CD4-positive, alpha-beta T cell treated with Interleukin-15 for 1 hour (primary cell): Measurements from ENCODE around the gene ART5.

ENCODE experiments used
- DNase-seq: peaks from one replicate; pipeline ENCODE4 v3.0.0-alpha.2; 2020

Gene ART5, protein sequence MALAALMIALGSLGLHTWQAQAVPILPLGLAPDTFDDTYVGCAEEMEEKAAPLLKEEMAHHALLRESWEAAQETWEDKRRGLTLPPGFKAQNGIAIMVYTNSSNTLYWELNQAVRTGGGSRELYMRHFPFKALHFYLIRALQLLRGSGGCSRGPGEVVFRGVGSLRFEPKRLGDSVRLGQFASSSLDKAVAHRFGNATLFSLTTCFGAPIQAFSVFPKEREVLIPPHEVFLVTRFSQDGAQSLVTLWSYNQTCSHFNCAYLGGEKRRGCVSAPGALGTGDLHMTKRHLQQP

DNA sequence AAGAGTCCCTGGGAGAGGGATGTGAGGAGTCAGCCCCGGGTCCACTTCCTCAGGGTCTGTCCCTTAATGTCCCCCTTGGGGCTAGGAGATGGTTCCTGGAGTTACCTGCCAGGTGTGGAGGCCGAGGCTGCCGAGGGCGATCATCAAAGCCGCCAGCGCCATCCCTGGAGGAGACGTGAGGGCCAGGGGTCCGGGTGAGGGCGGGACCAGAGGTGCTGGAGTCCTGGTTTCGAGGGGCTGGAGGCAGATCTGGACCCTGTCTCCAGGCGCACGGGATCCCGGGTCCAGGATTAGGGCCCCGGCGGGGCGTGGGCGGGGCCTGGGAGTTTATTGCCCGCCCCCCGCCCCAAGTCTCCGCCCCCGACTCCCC, at the start of gene ART5:
ART5 (minus strand) TSS at position 292 of the 370 bp plus-strand sequence; CDS start at position 162, 130 bp downstream.
- no peak for DNase-seq

DNA sequence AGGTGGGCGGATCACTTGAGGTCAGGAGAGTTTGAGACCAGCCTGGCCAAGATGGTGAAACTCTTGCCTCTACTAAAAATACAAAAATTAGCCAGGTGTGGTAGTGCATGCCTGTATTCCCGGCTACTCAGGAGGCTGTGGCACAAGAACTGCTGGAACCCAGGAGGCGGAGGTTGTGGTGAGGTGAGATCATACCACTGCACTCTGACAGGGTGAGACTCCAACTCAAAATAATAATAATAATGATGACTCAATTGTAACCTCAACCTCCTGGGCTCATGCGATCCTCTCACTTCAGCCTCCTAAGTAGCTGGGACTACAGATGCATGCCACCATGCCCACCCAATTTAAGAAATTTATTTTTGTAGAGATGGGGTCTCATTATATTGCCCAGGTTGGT, 45.0 kb upstream of the ART5 start:
- no peak for DNase-seq

DNA sequence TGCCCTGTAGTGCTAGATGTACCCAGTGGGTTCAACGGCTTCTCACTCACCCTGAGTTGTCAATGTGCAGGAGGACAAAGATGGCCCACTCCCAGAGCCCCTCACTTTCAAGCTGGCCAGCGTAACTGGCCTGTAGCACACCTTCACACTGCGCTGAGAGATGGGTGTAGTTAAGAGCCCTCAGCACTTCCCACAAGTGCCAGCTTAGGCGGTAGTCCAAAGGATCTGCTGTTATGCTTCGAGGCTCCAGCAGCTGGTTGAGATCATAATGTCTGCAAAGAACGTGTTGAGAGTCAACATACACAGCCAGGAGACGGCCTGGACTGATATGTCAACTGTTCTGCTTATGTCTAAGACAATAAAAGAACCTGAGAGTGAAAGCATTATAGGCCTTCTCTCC, 44.1 kb upstream of the ART5 start:
- DNase-seq: no peak

DNA sequence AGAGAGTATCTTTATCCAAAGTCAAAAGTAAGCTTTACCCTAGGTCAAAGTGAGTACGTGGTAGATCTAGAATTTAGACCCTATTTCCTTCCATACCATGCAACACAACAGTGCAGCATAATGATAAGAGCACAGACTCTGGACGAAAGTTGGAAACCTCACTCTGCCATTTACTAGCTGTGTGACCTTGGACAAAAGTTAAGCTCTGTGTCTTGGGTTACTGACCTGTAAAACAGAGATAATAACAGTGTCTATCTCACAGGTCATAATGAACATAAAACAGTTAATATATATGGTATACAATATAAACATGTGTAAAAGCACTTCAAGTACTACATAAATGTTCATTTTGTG, 43.0 kb upstream of the ART5 start:
- no peak for DNase-seq

DNA sequence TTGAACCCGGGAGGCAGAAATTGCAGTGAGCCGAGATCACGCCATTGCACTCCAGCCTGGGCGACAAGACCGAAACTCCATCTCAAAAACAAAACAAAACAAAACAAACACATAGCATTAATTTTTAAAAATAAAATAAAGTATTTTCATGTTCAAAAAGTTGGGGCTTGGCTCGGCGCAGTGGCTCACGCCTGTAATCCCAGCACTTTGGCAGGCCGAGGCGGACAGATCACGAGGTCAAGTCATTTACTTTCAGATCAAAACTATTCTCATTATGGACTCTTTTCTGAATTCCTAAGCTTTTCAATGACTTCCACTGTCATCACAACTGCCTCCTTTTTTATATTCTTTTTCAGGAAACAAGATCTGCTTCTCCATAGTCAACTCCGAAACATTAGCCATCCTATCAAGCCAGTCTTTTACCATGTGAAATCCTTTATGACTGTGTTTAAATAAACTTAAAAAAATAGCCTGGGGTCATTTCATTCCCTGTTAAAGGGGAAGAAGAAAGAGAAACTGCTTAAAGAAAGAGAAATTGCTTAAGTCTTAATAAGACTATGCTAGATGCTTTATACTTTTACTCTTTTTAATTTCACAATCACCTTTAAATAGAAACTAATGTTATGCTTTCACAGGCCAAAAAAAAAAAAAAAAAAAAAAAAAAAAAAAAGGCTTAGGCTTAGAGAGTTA, 42.5 kb upstream of the ART5 start:
- no peak for DNase-seq

DNA sequence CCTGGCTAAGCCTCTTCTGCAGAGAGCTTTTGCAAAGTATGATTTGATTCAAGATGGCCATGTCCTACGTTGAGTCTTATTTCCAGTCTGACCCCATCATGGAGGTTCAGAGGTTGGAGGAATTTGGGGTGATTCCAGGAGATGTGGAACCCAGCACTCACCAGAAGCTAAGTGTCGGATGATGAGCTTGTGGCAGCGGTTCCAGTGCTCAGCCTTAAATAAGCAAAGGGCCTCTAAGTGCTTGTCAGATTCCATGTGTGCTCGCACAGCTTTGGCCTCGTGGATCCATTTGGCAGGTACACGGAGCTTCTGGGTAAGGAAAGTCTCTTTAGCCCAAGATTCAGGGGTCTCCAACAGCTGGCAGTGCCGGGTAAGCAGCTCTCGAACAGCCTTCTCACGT, 41.2 kb upstream of the ART5 start:
- no peak for DNase-seq

DNA sequence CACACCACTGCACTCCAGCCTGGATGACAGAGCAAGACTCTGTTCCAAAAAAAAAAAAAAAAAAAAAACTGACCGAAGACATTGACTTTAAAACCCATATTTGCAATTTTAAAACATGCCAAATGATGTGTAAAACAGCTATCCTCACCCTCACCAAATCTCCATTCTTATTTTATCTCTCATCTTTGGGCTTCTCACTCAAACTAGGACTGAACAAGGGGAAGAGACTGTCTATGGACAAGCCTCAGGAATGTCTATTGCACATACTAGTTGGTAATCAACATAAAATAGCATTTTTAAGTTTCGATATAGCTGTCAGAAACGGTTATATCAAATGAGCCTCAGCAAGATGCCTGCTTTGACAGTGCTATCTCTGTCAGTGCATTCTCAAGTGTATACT, 37.3 kb upstream of the ART5 start:
- DNase-seq: no peak

DNA sequence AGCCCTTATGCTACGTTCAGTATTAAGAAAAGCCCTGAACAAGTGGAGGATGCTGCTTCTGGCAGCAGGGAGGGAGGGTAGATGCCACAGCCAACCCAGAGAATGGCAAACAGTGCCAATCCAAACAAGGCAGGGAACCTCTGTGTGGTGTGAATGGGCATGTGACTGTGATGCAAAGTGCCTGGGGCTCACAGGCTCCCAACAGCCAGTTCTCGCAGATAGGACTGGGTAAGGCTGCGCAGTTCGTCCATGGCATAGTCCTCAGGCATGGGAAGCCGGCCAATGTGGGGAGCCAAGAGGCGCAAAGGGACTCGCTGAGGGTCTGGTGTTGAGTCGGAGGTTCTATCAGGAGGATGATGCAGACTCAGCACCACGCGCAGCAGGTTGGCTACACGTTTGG, 34.2 kb upstream of the ART5 start:
- DNase-seq: no peak

DNA sequence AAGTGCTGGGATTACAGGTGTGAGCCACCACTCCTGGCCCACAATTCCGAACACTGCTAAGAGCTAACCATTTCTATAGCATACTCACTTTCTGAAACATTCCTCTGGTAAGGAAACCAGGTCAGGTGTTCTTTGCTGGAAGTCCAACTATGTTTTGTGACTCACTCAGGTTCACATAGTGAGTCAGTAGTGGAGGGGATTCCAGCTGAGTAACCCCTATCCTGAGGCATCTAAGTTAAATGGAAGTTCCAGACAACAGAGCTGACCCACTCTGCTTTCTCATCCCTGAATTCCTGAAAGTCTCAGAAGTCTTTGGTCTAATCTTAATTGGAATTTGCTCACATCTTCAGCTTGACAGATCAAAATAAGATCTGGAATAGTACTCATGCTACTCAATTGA, 32.4 kb upstream of the ART5 start:
- no peak for DNase-seq

DNA sequence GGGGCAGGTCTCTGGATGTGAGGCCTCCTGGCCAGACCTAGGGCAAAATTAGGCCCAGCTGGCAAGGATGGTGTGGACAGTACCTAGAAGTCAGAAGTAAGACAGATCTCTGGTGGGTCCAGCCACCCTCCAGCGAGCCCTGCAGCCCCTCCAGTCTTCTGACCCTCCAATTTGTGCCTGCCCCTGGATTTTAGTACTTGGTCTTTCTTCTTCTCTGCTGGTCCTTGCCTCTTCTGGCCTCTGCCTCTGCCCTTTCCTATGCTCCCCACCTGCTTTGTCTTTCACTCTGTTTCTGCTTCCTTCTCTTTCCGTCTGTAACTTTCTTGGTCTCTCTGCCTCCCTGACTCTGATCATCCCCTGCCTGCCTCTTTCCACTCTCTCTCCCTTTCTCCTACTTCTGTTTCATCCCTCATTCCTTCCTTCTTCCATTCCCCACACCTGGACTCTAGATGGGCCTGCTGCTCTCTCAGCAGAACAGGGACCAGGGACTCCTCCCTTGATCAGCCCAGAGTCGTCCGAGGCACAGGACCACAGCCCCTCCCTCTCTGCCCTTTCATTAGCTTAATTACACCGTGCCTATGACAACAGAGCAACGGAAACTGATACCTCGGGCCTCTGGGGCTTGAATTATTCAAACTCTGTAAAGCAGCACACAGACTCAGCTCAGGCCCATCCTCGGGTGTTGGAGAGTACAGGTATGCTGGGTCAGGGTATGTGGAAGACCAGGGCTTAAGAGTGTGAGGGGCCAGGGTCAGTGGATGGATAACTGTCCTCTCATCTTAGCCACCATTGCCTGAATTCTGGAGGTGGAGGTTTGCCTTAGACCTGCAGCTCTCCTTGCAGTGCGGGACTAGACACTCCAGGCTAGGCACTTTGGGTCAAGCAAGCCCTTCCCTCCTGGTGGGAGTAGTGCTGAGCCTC, 29.8 kb upstream of the ART5 start, which contains the start of gene CHRNA10:
CHRNA10 (minus strand) TSS at position 51 of the 921 bp plus-strand sequence. CDS start 72 bp downstream, outside the sequence.
- no peak for DNase-seq

DNA sequence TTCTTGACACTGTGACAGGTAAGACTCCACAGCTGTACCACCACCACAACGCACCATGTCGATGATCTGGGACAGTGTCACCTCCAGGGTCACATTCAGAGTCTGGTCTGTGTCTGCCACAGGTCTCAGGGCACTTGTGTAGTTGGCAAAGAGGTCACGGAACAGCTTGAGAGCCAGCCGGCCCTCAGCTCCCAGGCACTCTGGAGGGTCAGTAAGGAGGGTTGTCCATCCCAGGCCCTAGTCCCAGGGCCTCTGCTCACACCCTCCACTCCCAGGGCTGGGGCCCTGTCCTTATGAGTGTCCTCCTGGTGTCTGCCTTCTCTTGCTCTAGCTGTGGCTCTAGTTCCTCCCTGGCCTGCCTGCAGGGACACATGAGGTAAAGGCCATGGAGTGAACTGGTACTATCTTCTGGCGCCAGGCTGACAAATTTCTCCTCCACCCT, 28.0 kb upstream of the ART5 start:
- DNase-seq: no peak

DNA sequence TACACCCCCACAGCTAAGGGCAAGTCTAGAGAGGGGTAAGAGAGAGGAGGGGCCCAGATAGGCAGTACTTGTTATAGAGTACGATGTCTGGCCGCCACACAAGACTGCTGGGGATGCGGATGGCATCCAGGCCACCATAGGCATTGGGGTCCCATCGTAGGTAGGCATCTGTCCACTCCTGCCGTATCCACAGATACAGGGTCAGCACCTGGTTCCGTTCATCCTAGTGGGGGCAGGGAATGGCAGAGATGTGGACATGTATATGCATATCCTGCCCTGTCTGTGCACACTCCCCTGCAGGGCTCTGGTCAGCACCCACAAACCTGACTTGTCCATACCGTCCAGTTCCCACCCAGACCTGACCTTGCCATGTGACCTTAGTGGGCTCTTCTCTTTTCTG, 27.3 kb upstream of the ART5 start:
- DNase-seq: no peak

DNA sequence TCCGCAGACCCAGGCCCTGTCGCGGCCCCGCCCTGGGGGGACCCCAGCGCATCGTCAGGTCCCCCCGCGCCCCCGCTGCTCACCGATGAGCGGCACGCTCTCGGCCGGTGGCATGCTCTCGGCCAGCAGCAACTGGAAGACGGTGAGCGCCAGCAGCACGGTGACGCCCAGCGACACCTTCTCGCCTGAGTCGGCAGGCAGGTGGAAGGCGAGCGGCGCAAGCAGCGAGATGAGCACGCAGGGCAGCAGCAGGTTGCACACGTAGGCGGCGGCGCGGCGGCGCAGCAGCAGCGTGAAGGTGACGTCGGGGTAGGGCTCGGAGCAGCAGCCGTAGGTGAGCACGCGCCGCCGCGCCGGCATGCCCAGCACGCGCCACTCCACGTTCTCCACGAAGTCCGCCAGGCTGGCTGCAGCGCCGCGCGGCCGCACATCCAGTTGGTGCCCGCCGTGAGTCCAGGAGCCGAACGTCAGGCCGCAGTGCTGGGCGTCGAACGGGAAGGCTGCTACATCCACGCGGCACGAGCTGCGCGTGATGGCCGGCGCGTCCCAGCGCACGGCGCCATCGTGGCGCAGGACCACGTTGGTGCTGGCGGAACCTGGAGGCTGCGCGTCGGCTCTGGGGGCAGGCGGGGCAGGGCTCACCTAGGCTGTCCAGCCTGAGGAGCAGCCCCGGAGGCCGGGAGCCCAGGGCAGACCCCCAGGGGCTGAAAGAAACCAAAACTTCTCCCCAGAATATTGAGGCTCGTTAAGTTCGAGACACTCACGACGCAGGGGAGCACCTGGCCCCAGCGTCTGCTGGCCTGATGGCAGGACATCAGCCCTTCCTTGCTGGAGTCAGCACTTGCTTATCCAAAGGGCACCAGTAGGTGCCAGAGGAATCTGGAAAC, 25.6 kb upstream of the ART5 start:
- no peak for DNase-seq

DNA sequence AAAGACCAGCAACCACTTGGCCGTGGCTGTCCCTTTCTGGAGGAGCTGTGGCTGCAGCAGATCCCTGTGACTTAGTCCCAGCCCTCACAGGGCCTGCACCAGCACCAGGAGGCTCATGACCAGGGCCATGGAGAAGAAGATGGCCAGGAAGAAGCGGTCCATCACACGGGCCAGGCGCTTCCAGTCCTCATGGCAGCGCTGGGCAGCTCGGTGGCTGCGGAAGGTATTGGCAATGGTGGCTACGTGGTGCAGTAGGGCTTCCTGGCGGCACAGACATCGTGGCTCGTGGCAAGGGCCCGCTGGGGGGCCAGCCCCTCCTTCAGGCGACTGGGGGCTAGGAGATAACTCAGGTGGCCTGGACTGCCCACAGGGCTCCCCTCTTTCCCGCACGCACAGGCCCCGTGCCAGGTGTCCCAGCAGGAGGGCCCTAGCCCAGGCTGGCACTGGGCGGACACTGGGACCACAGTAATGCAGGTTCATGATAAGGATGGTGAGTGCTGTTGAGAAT, 24.3 kb upstream of the ART5 start:
- DNase-seq: no peak

DNA sequence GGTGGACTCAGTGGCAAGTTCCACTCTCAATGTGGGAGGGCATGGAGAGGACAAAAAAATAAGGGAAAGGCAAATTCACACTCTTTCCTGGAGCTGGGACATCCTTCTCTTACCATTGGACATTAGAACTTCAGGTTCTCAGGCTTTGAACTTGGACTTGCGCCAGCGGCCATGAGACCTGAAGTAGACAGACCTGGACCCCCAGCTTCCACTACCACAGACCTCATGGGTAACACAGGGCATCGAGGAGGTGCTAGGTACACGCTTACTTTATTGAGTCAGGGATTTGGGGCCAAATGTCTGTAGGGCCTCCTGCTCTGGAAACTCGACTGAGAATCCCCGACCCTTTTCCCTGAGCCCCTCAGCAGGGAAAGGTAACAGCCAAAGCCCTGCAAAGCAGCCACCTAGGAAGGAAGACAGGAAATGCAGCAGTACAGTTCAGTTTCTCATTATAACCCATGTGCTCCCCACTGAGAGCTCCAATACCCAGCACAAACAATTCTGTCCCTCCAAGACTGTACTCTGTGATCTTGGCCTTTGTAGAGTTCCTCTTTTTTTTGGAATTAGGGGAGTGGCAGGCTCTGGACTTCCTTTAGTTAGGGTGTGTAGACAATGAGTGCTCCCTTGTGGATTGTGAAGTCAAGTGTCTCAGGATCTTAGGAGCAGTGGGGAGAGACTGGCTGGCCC, 23.7 kb upstream of the ART5 start:
- no peak for DNase-seq

DNA sequence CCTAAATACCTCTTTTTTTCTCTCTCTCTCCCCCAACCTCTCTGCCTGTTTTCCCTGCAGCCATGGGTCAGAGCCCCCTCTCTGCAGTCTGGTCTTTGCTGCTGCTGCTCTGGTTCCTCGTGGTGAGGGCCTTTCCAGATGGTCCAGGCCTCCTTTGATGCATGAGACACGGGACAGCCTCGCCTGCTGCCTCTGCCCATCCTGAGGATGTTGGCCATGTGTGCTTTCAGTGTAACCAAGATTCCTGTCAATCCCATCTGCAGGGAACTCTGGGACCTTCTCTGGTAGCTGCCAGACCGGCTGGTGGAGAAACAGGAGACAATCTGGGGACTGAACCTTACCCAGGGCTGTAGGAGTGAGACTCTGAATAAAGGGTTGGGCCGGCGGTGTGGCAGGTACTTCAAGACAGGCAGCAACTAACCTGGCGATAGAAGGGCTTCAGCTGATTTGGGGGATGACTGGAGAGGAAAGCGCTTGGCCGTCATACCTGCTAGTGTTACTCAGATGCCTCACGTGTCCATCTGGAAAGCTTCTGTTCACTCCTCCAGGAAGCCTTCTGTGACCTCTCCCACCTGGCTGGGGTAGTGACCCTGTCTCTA, 22.3 kb upstream of the ART5 start:
- DNase-seq: no peak

DNA sequence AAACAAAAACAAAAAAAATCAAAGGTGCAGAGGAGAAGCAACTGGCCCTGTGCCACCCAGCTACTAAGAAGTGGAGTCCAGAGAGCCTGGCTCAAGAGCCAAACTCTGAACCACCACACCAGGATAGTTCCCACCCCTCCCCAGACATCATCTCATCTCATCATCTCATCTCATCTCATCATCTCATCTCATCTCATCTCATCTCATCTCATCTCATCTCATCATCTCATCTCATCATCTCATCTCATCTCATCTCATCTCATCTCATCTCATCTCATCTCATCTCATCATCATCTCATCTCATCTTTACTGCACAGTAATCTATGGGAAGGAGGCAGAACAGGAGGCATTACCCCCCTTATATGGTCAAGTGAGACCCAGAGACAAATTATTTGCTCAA, 21.1 kb upstream of the ART5 start:
- no peak for DNase-seq

DNA sequence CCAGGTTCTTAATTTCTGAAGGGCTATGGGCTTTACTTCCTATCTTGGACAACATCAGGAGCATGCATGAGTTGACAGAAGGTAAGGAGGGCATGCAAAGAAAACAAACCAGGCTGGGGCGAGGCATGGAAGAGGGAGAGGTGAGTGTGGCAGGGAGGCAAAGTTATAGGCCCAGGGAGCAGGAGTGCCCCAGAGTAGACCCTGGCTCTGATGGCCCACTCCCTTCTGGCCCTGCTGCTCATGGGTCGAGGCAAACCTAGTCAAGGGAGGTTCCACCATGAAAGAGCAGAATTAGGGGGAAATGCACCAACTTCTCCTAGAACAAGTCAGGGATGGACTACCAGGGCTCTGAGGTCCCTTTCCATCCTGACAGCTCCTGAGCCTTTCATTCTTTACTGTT, 19.2 kb upstream of the ART5 start:
- DNase-seq: no peak

DNA sequence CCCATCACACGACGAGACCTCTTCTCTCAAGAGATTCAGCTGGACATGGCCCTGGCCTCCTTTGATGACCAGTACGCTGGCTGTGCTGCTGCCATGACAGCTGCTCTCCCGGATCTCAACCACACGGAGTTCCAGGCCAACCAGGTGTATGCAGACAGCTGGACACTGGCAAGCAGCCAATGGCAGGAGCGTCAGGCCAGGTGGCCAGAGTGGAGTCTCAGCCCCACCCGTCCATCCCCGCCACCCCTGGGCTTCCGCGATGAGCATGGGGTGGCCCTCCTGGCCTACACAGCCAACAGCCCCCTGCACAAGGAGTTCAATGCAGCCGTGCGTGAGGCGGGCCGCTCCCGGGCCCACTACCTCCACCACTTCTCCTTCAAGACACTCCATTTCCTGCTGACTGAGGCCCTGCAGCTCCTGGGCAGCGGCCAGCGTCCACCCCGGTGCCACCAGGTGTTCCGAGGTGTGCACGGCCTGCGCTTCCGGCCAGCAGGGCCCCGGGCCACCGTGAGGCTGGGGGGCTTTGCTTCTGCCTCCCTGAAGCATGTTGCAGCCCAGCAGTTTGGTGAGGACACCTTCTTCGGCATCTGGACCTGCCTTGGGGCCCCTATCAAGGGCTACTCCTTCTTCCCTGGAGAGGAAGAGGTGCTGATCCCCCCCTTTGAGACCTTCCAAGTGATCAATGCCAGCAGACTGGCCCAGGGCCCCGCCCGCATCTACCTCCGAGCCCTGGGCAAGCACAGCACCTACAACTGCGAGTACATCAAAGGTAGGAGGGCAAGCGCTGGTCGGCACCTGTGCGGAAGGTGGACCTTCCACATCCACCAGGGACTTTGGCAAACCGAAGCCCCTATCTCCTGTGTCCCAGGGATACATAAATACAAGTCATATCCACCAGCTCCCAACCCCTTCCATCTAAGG, 18.1 kb upstream of the ART5 start:
- DNase-seq: no peak

DNA sequence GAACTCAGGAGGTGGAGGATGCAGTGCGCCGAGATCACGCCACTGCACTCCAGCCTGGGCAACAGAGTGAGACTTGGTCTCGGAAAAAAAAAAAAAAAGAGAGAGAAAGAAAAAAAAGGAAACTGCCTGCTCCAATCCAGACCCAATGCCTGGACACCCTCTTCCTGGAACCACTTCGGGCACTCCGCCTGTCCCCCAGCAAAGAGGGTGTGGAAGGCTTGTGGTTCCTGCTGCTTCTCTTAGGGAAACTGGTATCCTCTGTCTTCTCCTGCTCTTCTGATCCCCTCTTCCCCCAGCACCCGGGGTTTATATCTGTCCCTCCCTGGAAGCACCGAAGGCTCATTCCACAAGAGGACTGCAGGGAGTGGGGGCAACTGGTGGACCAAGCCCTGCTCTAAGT, 16.5 kb upstream of the ART5 start:
- DNase-seq: no peak
